Stimulated activated CD4-positive, alpha-beta T cell treated with anti-CD3 and anti-CD28 coated beads, Interleukin-1b, Interleukin-23, amount 100 ng/mL, for 4 hours (primary cell): ENCODE data around the gene ABCD3.
"Not testable (repeated sequence)": the region's sequence is repeated elsewhere in the genome, so short reads cannot be mapped to it uniquely, and the experiment has no call there.

Experiments
- DNase-seq, 2 donors: peaks; one replicate each; pipeline ENCODE4 v3.0.0-alpha.2; 2020; ENCODE audit warnings: low read depth in 2 of 2

Gene ABCD3

DNA sequence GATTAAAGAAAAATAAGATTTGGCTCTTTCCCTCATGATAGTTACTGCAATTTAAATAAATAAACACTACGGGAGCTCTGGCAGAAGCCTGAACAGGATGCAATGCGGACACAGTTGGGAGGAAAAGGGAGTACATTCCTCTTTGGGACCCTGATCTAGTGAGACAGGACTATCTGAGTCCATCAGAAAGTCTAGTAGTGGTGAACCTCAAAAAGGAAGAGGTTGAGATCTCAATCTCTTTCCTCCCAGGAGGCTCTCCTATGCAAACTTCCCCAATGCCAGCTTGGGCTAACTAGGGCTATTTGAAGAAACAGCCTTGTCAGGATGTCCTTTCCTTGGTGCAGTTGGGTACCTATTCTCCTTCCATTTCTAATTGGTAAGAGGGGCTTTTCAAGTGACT lies 4.9 kb upstream of the ABCD3 start:
- DNase-seq, result no peak

DNA sequence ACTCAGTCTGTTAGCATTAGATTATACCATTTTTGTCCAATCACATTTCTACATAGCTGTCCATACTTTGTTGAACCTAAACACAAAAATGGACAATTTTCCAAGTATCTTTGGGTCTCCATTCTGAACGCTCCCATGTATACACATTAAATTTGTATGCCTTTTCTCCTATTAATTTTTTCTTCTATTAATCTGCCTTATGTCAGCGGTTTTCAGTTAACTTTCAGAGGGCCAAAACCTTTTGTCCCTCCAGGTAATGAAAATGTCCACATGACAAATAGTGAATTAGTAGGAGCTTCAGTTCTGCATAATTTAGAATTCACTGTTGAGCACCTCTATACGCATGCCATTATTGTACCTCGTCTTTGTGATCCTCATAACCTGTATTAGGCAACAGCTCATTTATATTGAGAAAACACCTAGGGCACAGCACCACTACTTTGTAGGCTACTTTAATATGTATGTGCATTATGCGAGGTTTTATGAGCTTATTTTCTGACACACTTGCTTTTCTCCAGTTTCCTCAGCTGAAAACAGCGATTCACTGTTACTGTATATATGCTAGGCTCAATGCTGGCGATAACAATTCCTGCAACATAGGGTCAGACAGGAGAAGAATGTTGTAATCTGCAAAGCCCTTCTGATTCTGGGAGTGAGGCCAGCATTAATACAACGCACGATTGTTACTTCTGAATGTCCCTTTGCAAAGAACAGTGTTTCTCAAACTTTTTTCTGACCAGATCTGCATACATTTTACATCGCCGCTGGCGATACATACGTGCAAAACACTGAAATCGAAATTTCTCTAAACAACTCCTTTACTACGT lies 1.1 kb upstream of the ABCD3 start:
- DNase-seq, result no peak

- no peak for DNase-seq
These were observed 536 bp upstream of the ABCD3 start for GRCh38 chr1:94417728-94417977.

GRCh38 chr1:94418664-94419655 lies 771 bp downstream of the ABCD3 start:
- no peak for DNase-seq

- no peak for DNase-seq
These were observed 4.1 kb downstream of the ABCD3 start for GRCh38 chr1:94422115-94422820.

DNA sequence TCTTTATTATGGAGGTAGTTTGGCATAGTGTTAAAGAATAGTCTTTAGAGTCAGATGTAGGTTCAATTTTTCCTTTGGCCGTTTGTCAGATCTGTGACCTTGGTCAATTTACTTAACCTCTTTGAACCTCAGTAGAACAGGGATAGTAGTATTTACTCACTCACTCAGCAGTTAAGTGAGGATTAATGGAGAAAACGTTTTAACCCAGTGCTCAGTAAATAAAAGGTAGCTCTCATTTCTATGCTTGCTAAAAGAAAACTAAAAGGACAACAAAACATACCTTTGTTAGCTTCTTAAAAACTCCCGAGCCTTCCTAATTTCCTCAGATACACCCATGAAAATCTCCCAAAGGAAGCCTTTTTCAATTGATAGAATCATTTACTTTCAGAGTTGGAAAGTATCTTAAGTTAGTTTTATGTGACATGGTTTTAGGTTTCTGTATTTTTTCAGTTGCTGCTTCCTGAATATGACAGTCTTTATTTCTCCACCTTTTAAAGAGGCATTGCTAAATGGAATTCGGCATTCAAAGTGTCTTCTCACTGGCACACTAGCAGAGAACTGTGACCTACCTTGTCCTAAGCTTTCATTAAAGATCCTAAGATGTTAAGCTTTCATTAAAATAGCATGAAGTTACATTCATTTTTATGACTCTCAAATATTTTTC lies 7.8 kb downstream of the ABCD3 start:
- DNase-seq, result no peak

GRCh38 chr1:94426485-94426870 lies 8.3 kb downstream of the ABCD3 start:
- DNase-seq, result not testable (repeated sequence)

GRCh38 chr1:94428441-94428840 lies 10.3 kb downstream of the ABCD3 start:
- no peak for DNase-seq

GRCh38 chr1:94428927-94429528 lies 10.8 kb downstream of the ABCD3 start:
- DNase-seq, result not testable (repeated sequence)

GRCh38 chr1:94430066-94430465 lies 11.9 kb downstream of the ABCD3 start:
- DNase-seq, result not testable (repeated sequence)

DNA sequence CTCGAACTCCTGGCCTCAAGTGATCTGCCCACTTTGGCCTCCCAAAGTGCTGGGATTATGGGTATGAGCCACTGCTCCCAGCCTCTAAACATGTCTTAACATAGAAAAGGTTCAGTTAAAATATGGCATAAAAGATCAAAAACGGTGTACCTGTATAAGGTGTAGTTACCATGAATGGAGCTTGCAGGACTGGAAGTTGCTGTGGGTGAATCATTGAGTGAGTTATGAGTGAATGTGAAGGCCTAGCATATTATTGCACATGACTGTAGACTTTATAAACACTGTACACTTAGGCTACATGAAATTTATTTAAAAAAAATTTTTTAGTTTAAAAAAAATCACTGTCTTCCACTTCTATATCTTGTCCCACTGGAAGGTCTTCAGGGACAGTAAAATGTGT lies 15.7 kb downstream of the ABCD3 start:
- DNase-seq, result no peak

- DNase-seq, result no peak
These were observed 16.3 kb downstream of the ABCD3 start for GRCh38 chr1:94434365-94435045.

DNA sequence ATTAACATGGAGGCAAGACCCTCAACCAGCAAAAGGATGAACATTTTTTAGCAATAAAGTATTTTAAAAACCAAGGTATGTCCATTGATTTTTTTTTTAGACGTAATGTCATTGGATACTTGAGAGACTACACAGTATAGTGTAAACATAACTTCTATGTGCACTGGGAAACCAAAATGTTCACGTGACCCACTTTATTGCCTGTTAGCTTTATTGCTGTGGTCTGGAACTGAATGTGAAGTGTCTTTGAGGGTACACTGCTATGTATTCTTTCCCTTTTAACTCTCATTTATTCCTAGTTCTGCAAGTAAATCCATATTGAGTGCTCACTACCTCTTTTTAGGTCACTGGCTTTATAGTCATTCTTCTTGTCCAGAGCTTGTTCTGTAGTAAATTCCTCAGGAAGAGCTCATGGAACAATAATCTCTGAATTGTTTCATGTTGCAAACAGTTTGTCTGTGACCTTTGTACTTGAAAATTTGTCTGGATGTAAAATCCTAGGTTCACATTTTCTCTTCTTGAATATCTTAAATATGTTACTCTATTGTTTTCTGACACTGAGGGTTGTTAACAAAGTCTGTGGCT lies 20.6 kb downstream of the ABCD3 start:
- no peak for DNase-seq

DNA sequence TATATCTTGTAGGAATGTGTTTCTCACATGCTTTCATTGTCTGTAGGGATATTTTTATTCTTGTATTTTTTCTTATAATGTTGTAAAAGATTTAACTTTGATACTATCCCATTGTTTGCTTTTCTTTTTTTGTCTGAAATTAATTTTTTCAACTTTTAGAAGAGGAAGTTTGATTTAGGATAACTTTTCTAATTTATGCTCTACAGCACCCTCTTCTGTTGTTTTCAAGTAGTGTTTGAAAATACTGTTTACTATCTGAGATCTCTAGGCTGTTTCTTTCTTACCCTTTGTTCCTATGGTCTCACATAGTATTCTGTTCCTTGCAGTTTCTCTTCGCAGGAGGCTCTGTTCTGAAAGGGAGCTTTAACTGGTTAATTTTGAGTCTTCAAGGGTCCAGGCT lies 21.9 kb downstream of the ABCD3 start:
- no peak for DNase-seq

DNA sequence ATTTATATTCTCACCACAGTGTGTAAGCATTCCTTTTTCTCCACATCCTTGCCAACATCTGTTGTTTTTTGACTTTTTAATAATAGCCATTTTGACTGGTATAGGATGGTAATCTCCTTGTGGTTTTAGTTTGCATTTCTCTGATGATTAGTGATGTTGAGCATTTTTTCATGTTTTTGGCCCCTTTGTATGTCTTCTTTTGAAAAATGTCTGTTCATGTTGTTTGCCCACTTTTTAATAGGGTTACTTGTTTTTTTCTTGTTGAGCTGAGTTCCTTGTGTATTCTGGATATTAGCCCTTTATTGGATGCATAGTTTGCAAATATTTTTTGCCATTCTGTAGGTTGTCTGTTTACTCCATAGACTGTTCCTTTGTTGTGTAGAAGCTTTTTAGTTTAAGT lies 24.9 kb downstream of the ABCD3 start:
- DNase-seq, result not testable (repeated sequence)

- not testable (repeated sequence) for DNase-seq
These were observed 26.6 kb downstream of the ABCD3 start for GRCh38 chr1:94444819-94445218.

- DNase-seq, result not testable (repeated sequence)
These were observed 27.5 kb downstream of the ABCD3 start for GRCh38 chr1:94445733-94446132.

- DNase-seq, result not testable (repeated sequence)
These were observed 28.0 kb downstream of the ABCD3 start for GRCh38 chr1:94446177-94446576.

GRCh38 chr1:94448741-94449140 lies 30.6 kb downstream of the ABCD3 start:
- not testable (repeated sequence) for DNase-seq

GRCh38 chr1:94456736-94457135 lies 38.5 kb downstream of the ABCD3 start:
- DNase-seq, result no peak
